ENCODE measurements around the gene SLC6A5.
"Not testable (repeated sequence)": the region's sequence is repeated elsewhere in the genome, so short reads cannot be mapped to it uniquely, and the experiment has no call there.

SLC6A5 gene

GRCh38 chr11:20564846-20565635 is 34.4 kb upstream of the SLC6A5 start:
- no peak for TF ChIP-seq FOXP2 (optimal IDR thresholded peaks at IDR 0.05; ENCODE audit: control extremely low read depth, extremely low read length, insufficient read depth)
- TF ChIP-seq EZH2 (IDR thresholded peaks at IDR 0.05): no peak
- TF ChIP-seq POLR2AphosphoS5 (IDR thresholded peaks at IDR 0.05; ENCODE audit: borderline replicate concordance, low read depth, low read length): no peak
- Histone ChIP-seq H3K9ac (ENCODE audit: insufficient read length) (no peak overlapping the region), H3K9me3 (ENCODE audit: low read depth, low read length) (no peaks in the 10 kb centered on the region), H3K27ac (no peak overlapping the region), H3K36me3 (ENCODE audit: insufficient read depth, low read length) (no peaks in the 10 kb centered on the region), H3K4me3 (no peak overlapping the region)
- no peak for DNase-seq (ENCODE audit: low read depth, low spot score)

GRCh38 chr11:20566115-20566514 is 33.3 kb upstream of the SLC6A5 start:
- H3K36me3 ChIP-seq (ENCODE audit: insufficient read depth, low read length); DNase-seq (ENCODE audit: low read depth, low spot score); H3K9me3 ChIP-seq (ENCODE audit: low read depth, low read length); H3K27ac ChIP-seq; H3K9ac ChIP-seq (ENCODE audit: insufficient read length); H3K4me3 ChIP-seq: not testable (repeated sequence)

GRCh38 chr11:20566591-20567434 is 32.6 kb upstream of the SLC6A5 start:
- no peak for TF ChIP-seq FOXP2 (optimal IDR thresholded peaks at IDR 0.05; ENCODE audit: control extremely low read depth, extremely low read length, insufficient read depth)
- TF ChIP-seq POLR2AphosphoS5 (IDR thresholded peaks at IDR 0.05; ENCODE audit: borderline replicate concordance, low read depth, low read length): no peak
- no peak for TF ChIP-seq EZH2 (IDR thresholded peaks at IDR 0.05)
- H3K36me3 ChIP-seq (ENCODE audit: insufficient read depth, low read length): no peaks in the 10 kb centered on the region
- no peak for DNase-seq (ENCODE audit: low read depth, low spot score)
- no peak overlapping the region for H3K4me3 ChIP-seq
- no peak overlapping the region for H3K9ac ChIP-seq (ENCODE audit: insufficient read length)
- H3K27ac ChIP-seq: no peak overlapping the region
- H3K9me3 ChIP-seq (ENCODE audit: low read depth, low read length): no peaks in the 10 kb centered on the region

GRCh38 chr11:20579725-20580124 is 19.7 kb upstream of the SLC6A5 start:
- H3K4me3 ChIP-seq; H3K27ac ChIP-seq; H3K9ac ChIP-seq (ENCODE audit: insufficient read length); H3K36me3 ChIP-seq (ENCODE audit: insufficient read depth, low read length); DNase-seq (ENCODE audit: low read depth, low spot score); H3K9me3 ChIP-seq (ENCODE audit: low read depth, low read length): not testable (repeated sequence)

- TF ChIP-seq EZH2 (IDR thresholded peaks at IDR 0.05) (no peak), POLR2AphosphoS5 (IDR thresholded peaks at IDR 0.05; ENCODE audit: borderline replicate concordance, low read depth, low read length) (no peak), FOXP2 (optimal IDR thresholded peaks at IDR 0.05; ENCODE audit: control extremely low read depth, extremely low read length, insufficient read depth) (no peak)
- Histone ChIP-seq H3K9me3 (ENCODE audit: low read depth, low read length) (no peaks in the 10 kb centered on the region), H3K36me3 (ENCODE audit: insufficient read depth, low read length) (no peaks in the 10 kb centered on the region), H3K4me3 (no peak overlapping the region), H3K9ac (ENCODE audit: insufficient read length) (no peak overlapping the region), H3K27ac (no peak overlapping the region)
- DNase-seq (ENCODE audit: low read depth, low spot score): no peak
Observed at GRCh38 chr11:20583201-20583600, 16.2 kb upstream of the SLC6A5 start.

DNA sequence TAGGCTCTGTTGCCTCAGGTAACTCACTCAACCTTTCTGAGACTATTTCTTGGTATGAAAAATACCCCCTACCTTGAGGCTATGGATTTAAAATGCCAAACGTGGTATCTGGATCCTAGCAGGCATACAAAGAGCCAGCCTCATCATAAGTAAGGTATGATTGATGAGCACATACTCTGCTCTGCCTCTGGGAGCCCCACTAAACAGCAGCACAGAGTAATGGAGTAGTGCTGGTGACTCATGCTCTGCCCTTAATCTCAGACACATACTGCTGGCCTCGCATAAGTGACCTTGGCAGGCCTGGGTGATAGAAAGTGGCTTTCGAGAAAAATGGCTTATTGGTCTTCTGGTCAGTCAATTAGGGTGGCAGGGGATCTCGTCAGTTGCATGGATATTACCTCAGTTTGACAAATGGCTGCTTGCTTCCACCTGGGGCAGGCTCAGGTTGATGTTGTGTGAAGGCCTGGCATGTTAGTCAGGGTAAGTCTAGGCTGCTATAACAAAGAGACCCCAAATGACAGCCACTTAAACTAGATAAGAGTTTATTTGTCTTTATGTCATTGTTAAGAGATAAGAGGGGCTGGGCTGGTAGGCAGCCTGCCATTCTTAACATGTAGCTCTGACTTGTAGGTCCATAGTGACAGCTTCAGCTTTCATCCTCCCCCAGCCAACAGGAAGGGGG is 15.2 kb upstream of the SLC6A5 start:
- Histone ChIP-seq H3K4me3 (no peak overlapping the region), H3K9me3 (ENCODE audit: low read depth, low read length) (no peaks in the 10 kb centered on the region), H3K36me3 (ENCODE audit: insufficient read depth, low read length) (no peaks in the 10 kb centered on the region), H3K9ac (ENCODE audit: insufficient read length) (no peak overlapping the region), H3K27ac (no peak overlapping the region)
- no peak for TF ChIP-seq EZH2 (IDR thresholded peaks at IDR 0.05)
- DNase-seq (ENCODE audit: low read depth, low spot score): no peak

- Histone ChIP-seq H3K36me3 (ENCODE audit: insufficient read depth, low read length) (no peaks in the 10 kb centered on the region), H3K4me3 (no peak overlapping the region), H3K9me3 (ENCODE audit: low read depth, low read length) (no peaks in the 10 kb centered on the region), H3K9ac (ENCODE audit: insufficient read length) (no peak overlapping the region), H3K27ac (no peak overlapping the region)
- no peak for DNase-seq (ENCODE audit: low read depth, low spot score)
- no peak for TF ChIP-seq FOXP2 (optimal IDR thresholded peaks at IDR 0.05; ENCODE audit: control extremely low read depth, extremely low read length, insufficient read depth)
- no peak for TF ChIP-seq EZH2 (IDR thresholded peaks at IDR 0.05)
- no peak for TF ChIP-seq POLR2AphosphoS5 (IDR thresholded peaks at IDR 0.05; ENCODE audit: borderline replicate concordance, low read depth, low read length)
Observed at GRCh38 chr11:20589796-20590195, 9.6 kb upstream of the SLC6A5 start.

GRCh38 chr11:20590381-20590780 is 9.0 kb upstream of the SLC6A5 start:
- no peak for TF ChIP-seq POLR2AphosphoS5 (IDR thresholded peaks at IDR 0.05; ENCODE audit: borderline replicate concordance, low read depth, low read length)
- no peak for TF ChIP-seq FOXP2 (optimal IDR thresholded peaks at IDR 0.05; ENCODE audit: control extremely low read depth, extremely low read length, insufficient read depth)
- TF ChIP-seq EZH2 (IDR thresholded peaks at IDR 0.05): no peak
- no peaks in the 10 kb centered on the region for H3K9me3 ChIP-seq (ENCODE audit: low read depth, low read length)
- DNase-seq (ENCODE audit: low read depth, low spot score): no peak
- H3K9ac ChIP-seq (ENCODE audit: insufficient read length): no peak overlapping the region
- no peak overlapping the region for H3K4me3 ChIP-seq
- H3K27ac ChIP-seq: no peak overlapping the region
- no peaks in the 10 kb centered on the region for H3K36me3 ChIP-seq (ENCODE audit: insufficient read depth, low read length)

Data from SK-N-MC (cell line).